Vagina (tissue), 2 donors: ENCODE results near the gene PGLYRP4. TPM values are rescaled to one million over a fixed set of nuclear protein-coding genes. Genes with fewer than 3 reads are reported as not detected.
A peak's percentile ranks its signal among the peaks of the same experiment; 100 is the strongest.

ENCODE experiments used
- DNase-seq, 2 donors: peaks; one replicate each; pipeline ENCODE4 v3.0.0-alpha.2; 2017; ENCODE audit errors: extremely low spot score in 2 of 2
- H3K27ac ChIP-seq: fragments of 200-600 bp; sonication (generic); one replicate; pipeline ENCODE4 v1.5.1; 2019
- H3K27me3 ChIP-seq: fragments of 200-600 bp; sonication (generic); one replicate; pipeline ENCODE4 v1.5.1; 2019
- H3K36me3 ChIP-seq, 2 donors: fragments of 200-600 bp; sonication (generic); one replicate each; pipeline ENCODE4 v1.5.1; 2017 to 2019
- H3K4me1 ChIP-seq: fragments of 200-600 bp; sonication (generic); one replicate; pipeline ENCODE4 v1.5.1; 2019
- H3K4me3 ChIP-seq, 2 donors: fragments of 200-600 bp; sonication (generic); 1 replicate in 1 of 2; 2 replicates in 1 of 2; pipeline ENCODE4 v1.5.1; 2016 to 2019
- H3K9me3 ChIP-seq: fragments of 200-600 bp; sonication (generic); one replicate; pipeline ENCODE4 v1.5.1; 2019
- CTCF ChIP-seq, 3 experiments: fragments of 450-650 bp in 2 of 3; fragments of 200-600 bp in 1 of 3; sonication (generic) in 1 of 3; IDR thresholded peaks; one replicate each; pipeline ENCODE4 v1.5.1; 2017 to 2019; ENCODE audit warnings: antibody characterized with exemption in 3 of 3, mild to moderate bottlenecking in 2 of 3, moderate library complexity in 2 of 3
- POLR2A ChIP-seq, 2 donors: fragments of 450-650 bp; IDR thresholded peaks; one replicate each; pipeline ENCODE4 v1.6.1; 2017; ENCODE audit warnings: antibody characterized with exemption in 2 of 2, mild to moderate bottlenecking in 2 of 2, moderate library complexity in 2 of 2
- POLR2AphosphoS5 ChIP-seq, 2 donors: sonication (generic); formaldehyde crosslinking; IDR thresholded peaks; one replicate each; pipeline ENCODE4 v1.9.0; 2017; ENCODE audit warnings: antibody characterized with exemption in 2 of 2, mild to moderate bottlenecking in 2 of 2, low read depth in 1 of 2; ENCODE audit not compliant: insufficient read depth in 1 of 2
- intact Hi-C: fragments of 100-400 bp; cut with DNase I; formaldehyde crosslinking; loops from one replicate; pipeline ENCODE4 v1.15.1; 2023
- total RNA-seq: library from RNA; depleted of rRNA; stranded (reverse); fragments of >200 nt; gene quantifications from one replicate; pipeline ENCODE4 v1.2.3, GENCODE V29; 2016

Gene PGLYRP4
- 3.9 TPM for total RNA-seq

GRCh38 chr1:153348511-153349362 is at the start of gene PGLYRP4:
TSS of gene PGLYRP4 (minus strand) at chr1:153348841. CDS start at chr1:153347932, 909 bp downstream.
- TF ChIP-seq CTCF (IDR thresholded peaks at IDR 0.05): no peak
- peak in 1 of 2 donors; percentile 18 for TF ChIP-seq POLR2AphosphoS5 (IDR thresholded peaks at IDR 0.05; ENCODE audit: insufficient read depth in 1 of 2, low read depth in 1 of 2)
- no peak within 1 kb of the TSS for H3K27ac ChIP-seq
- H3K27me3 ChIP-seq: no peaks in the 10 kb centered on the region
- intact Hi-C loops: no loop called here
- no peak within 1 kb of the TSS for H3K4me3 ChIP-seq
- no peaks in the 10 kb centered on the region for H3K4me1 ChIP-seq
- DNase-seq: peak; percentile 79 to 85
- no peaks in the 10 kb centered on the region for H3K9me3 ChIP-seq
- no peaks in the 10 kb centered on the region for H3K36me3 ChIP-seq

GRCh38 chr1:153397924-153398651 is 49.4 kb upstream of the PGLYRP4 start:
- no peaks in the 10 kb centered on the region for H3K36me3 ChIP-seq
- no peak overlapping the region for H3K4me3 ChIP-seq
- no peaks in the 10 kb centered on the region for H3K4me1 ChIP-seq
- DNase-seq: peak; percentile 72
- no peak overlapping the region for H3K27ac ChIP-seq
- H3K27me3 ChIP-seq: no peaks in the 10 kb centered on the region
- intact Hi-C loops: no loop called here
- no peaks in the 10 kb centered on the region for H3K9me3 ChIP-seq
- TF ChIP-seq POLR2AphosphoS5 (IDR thresholded peaks at IDR 0.05; ENCODE audit: insufficient read depth in 1 of 2, low read depth in 1 of 2): no peak
- TF ChIP-seq POLR2A (IDR thresholded peaks at IDR 0.05): no peak
- TF ChIP-seq CTCF (IDR thresholded peaks at IDR 0.05): no peak

- intact Hi-C loops: no loop called here
- no peaks in the 10 kb centered on the region for H3K9me3 ChIP-seq
- H3K27ac ChIP-seq: no peak overlapping the region
- H3K4me3 ChIP-seq: no peak overlapping the region
- TF ChIP-seq CTCF (IDR thresholded peaks at IDR 0.05): no peak
- H3K36me3 ChIP-seq: no peaks in the 10 kb centered on the region
- no peaks in the 10 kb centered on the region for H3K4me1 ChIP-seq
- DNase-seq: peak in 1 of 2 donors; percentile 75
- no peaks in the 10 kb centered on the region for H3K27me3 ChIP-seq
Observed at GRCh38 chr1:153397051-153397923, 48.6 kb upstream of the PGLYRP4 start.

GRCh38 chr1:153396461-153396860 is 47.8 kb upstream of the PGLYRP4 start:
- H3K4me3 ChIP-seq: no peak overlapping the region
- no peaks in the 10 kb centered on the region for H3K4me1 ChIP-seq
- no peaks in the 10 kb centered on the region for H3K9me3 ChIP-seq
- intact Hi-C loops: no loop called here
- TF ChIP-seq CTCF (IDR thresholded peaks at IDR 0.05) (no peak), POLR2AphosphoS5 (IDR thresholded peaks at IDR 0.05; ENCODE audit: insufficient read depth in 1 of 2, low read depth in 1 of 2) (no peak), POLR2A (IDR thresholded peaks at IDR 0.05) (no peak)
- no peaks in the 10 kb centered on the region for H3K27me3 ChIP-seq
- peak; percentile 61 to 69 for DNase-seq
- H3K27ac ChIP-seq: no peak overlapping the region
- no peaks in the 10 kb centered on the region for H3K36me3 ChIP-seq
